IMR-90 (cell line): ENCODE measurements around the gene NSUN4. TPM values are rescaled to one million over a fixed set of nuclear protein-coding genes. Genes with fewer than 3 reads are reported as not detected.

Experiments used
- ATAC-seq: fragments of 200-7000 bp; cut with Tn5 transposase; 2 replicates; pipeline ENCODE4 v1.9.1; 2020; ENCODE audit warnings: low read depth, mild to moderate bottlenecking, moderate library complexity
- BruUV-seq: library from RNA; stranded (reverse); fragments of 400-500 nt; replicated peaks from 2 replicates; lab custom pipeline; 2021; lab: Mats Ljungman, UMichigan
- CTCF ChIA-PET: fragments of 300-600 bp; formaldehyde crosslinking; extraction: SDS; loops from one replicate; lab custom pipeline; 2021; ENCODE audit warnings: antibody characterized with exemption; lab: Yijun Ruan, JAX
- POLR2A ChIA-PET: fragments of 300-600 bp; sonication (Branson Sonifier 250); formaldehyde crosslinking; loops from one replicate; lab custom pipeline; 2022; ENCODE audit warnings: antibody characterized with exemption; ENCODE audit not compliant: unreplicated experiment; lab: Charles Lee
- DNase-seq: peaks from one replicate; pipeline ENCODE4 v3.0.0; 2013
- H2AFZ ChIP-seq: replicated peaks from 2 replicates; pipeline ENCODE3; 2013; ENCODE audit warnings: low read length, mild to moderate bottlenecking; ENCODE audit not compliant: poor library complexity
- H2AK5ac ChIP-seq: 2 replicates; pipeline ENCODE4 v1.6.1; 2013; ENCODE audit warnings: low read depth, low read length, inconsistent platforms
- H2AK9ac ChIP-seq: replicated peaks from 2 replicates; pipeline ENCODE3; 2013; ENCODE audit warnings: mild to moderate bottlenecking, low read depth, low read length, moderate library complexity; ENCODE audit not compliant: poor library complexity
- H2BK120ac ChIP-seq: 2 replicates; pipeline ENCODE4 v1.6.1; 2013; ENCODE audit warnings: low read depth, low read length, inconsistent platforms
- H2BK15ac ChIP-seq: 3 replicates; pipeline ENCODE4 v1.6.1; 2013; ENCODE audit warnings: low read depth, low read length, inconsistent platforms
- H2BK20ac ChIP-seq: 2 replicates; pipeline ENCODE4 v1.6.1; 2013; ENCODE audit warnings: low read depth, mild to moderate bottlenecking, inconsistent platforms, low read length, moderate library complexity
- H2BK5ac ChIP-seq: 2 replicates; pipeline ENCODE4 v1.6.1; 2013; ENCODE audit warnings: mild to moderate bottlenecking, low read depth, low read length, inconsistent platforms; ENCODE audit not compliant: poor library complexity, severe bottlenecking
- H3K14ac ChIP-seq: replicated peaks from 2 replicates; pipeline ENCODE4 v1.6.1; 2013; ENCODE audit warnings: low read depth, low read length, inconsistent platforms
- H3K18ac ChIP-seq: 2 replicates; pipeline ENCODE4 v1.6.1; 2013; ENCODE audit warnings: low read depth, low read length, control low read depth
- H3K23ac ChIP-seq: 2 replicates; pipeline ENCODE4 v1.6.1; 2013; ENCODE audit warnings: low read depth, low read length, inconsistent platforms
- H3K27ac ChIP-seq: 2 replicates; pipeline ENCODE4 v1.5.1; 2013; ENCODE audit warnings: mild to moderate bottlenecking, control low read depth, low read length; ENCODE audit not compliant: insufficient read depth
- H3K27me3 ChIP-seq: 2 replicates; pipeline ENCODE4 v1.6.1; 2013; ENCODE audit warnings: low read length; ENCODE audit not compliant: control insufficient read depth, insufficient read depth
- H3K36me3 ChIP-seq: 2 replicates; pipeline ENCODE4 v1.6.1; 2013; ENCODE audit warnings: low read length, mixed read lengths; ENCODE audit not compliant: control insufficient read depth, insufficient read depth
- H3K4ac ChIP-seq: 2 replicates; pipeline ENCODE4 v1.6.1; 2013; ENCODE audit warnings: low read depth, low read length, inconsistent platforms
- H3K4me1 ChIP-seq: 2 replicates; pipeline ENCODE4 v1.6.1; 2013; ENCODE audit warnings: low read length, mixed read lengths; ENCODE audit not compliant: control insufficient read depth, insufficient read depth
- H3K4me2 ChIP-seq: 2 replicates; pipeline ENCODE4 v1.6.1; 2013; ENCODE audit warnings: low read depth, mild to moderate bottlenecking, control low read depth, low read length, moderate library complexity
- H3K4me3 ChIP-seq: 2 replicates; pipeline ENCODE4 v1.5.1; 2013; ENCODE audit warnings: low read depth, mild to moderate bottlenecking, control low read depth, low read length, moderate library complexity; ENCODE audit not compliant: insufficient read depth
- H3K56ac ChIP-seq: 2 replicates; pipeline ENCODE4 v1.6.1; 2013; ENCODE audit warnings: low read length, inconsistent platforms; ENCODE audit not compliant: insufficient read depth; ENCODE audit errors: extremely low read depth
- H3K79me1 ChIP-seq, 2 experiments: 2 replicates each; pipeline ENCODE4 v1.6.1; 2013; ENCODE audit warnings: low read length in 2 of 2, inconsistent platforms in 1 of 2, low read depth in 1 of 2
- H3K9ac ChIP-seq: 2 replicates; pipeline ENCODE4 v1.6.1; 2013; ENCODE audit warnings: low read depth, low read length, control low read depth
- H3K9me1 ChIP-seq: 2 replicates; pipeline ENCODE4 v1.6.1; 2013; ENCODE audit warnings: low read length, inconsistent platforms; ENCODE audit not compliant: insufficient read depth
- H3K9me3 ChIP-seq: 2 replicates; pipeline ENCODE4 v1.6.1; 2013; ENCODE audit warnings: low read length; ENCODE audit not compliant: control insufficient read depth, insufficient read depth
- H4K20me1 ChIP-seq: 2 replicates; pipeline ENCODE4 v1.6.1; 2013; ENCODE audit warnings: low read length, inconsistent platforms; ENCODE audit not compliant: insufficient read depth
- H4K5ac ChIP-seq: 2 replicates; pipeline ENCODE4 v1.6.1; 2013; ENCODE audit warnings: mild to moderate bottlenecking, low read depth, low read length, control low read depth
- H4K8ac ChIP-seq, 2 experiments: 2 replicates each; pipeline ENCODE4 v1.6.1; 2013; ENCODE audit warnings: low read depth in 2 of 2, low read length in 2 of 2, control low read depth in 1 of 2, inconsistent platforms in 1 of 2
- H4K91ac ChIP-seq: 2 replicates; pipeline ENCODE4 v1.6.1; 2013; ENCODE audit warnings: low read depth, low read length, inconsistent platforms; ENCODE audit not compliant: insufficient read depth
- CEBPB ChIP-seq: IDR thresholded peaks from 2 replicates; pipeline ENCODE4 v1.6.1; 2012; ENCODE audit warnings: low read depth, low read length, improper control_type of control experiment
- CTCF ChIP-seq: conservative IDR thresholded peaks from 2 replicates; pipeline ENCODE4 v1.5.1; 2012; ENCODE audit warnings: mild to moderate bottlenecking, low read depth, low read length, improper control_type of control experiment
- RAD21 ChIP-seq: IDR thresholded peaks from 2 replicates; pipeline ENCODE4 v1.6.1; 2012; ENCODE audit warnings: low read length, improper control_type of control experiment
- RCOR1 ChIP-seq: IDR thresholded peaks from 2 replicates; pipeline ENCODE4 v1.6.1; 2012; ENCODE audit warnings: mild to moderate bottlenecking, low read length, improper control_type of control experiment; ENCODE audit not compliant: insufficient replicate concordance
- SMC3 ChIP-seq: fragments of 150-350 bp; IDR thresholded peaks from 2 replicates; pipeline ENCODE4 v1.6.1; 2016; ENCODE audit warnings: low read depth, mild to moderate bottlenecking, antibody characterized with exemption, low read length, moderate library complexity
- WGBS, 2 experiments: methylation state at CpG; one replicate each; pipeline versions ENCODE4 v1.1.5 to v1.1.7; 2013; ENCODE audit warnings: missing lambda C conversion rate in 2 of 2; ENCODE audit not compliant: insufficient read length in 1 of 2; ENCODE audit errors: extremely low coverage in 2 of 2; 5-methylcytosine and 5-hydroxymethylcytosine counted together
- dilution Hi-C: fragments of 300-500 bp; cut with HindIII; formaldehyde crosslinking; loops from one replicate; pipeline ENCODE4 v1.14.3; 2018; ENCODE audit warnings: low sequenced_read_pairs; ENCODE audit not compliant: unreplicated experiment
- in situ Hi-C: fragments of 300-500 bp; cut with MboI; formaldehyde crosslinking; loops from 3 replicates; pipeline ENCODE4 v1.14.3; 2019; ENCODE audit warnings: low sequenced_read_pairs, inconsistent platforms, mixed read lengths
- intact Hi-C: fragments of 100-400 bp; cut with micrococcal nuclease; formaldehyde crosslinking; loops from 2 replicates; pipeline ENCODE4 v1.10.0; 2022
- polyA plus RNA-seq, 3 experiments: library from polyadenylated mRNA; depleted of rRNA; stranded (reverse); fragments of >200 nt; gene quantifications; 2 replicates each; pipeline ENCODE4 v1.2.3, GENCODE V29; 2012; ENCODE audit warnings: low replicate concordance in 1 of 3
- total RNA-seq: library from RNA; depleted of rRNA; stranded (reverse); fragments of >200 nt; gene quantifications from 2 replicates; pipeline ENCODE4 v1.2.3, GENCODE V29; 2012

The NSUN4 gene
- total and polyA plus RNA-seq, 2 of the 4 experiments (the other 2 are of a cell fraction): 10.9 to 13.0 TPM

- Histone ChIP-seq H3K9me1 (no peaks in the 10 kb centered on the region; the same call in 1 of the 2 replicates), H3K27me3 (no peaks in the 10 kb centered on the region), H2BK20ac (no peak overlapping the region), H2AK9ac (no peak overlapping the region), H2AK5ac (no peak overlapping the region), H3K56ac (no peak overlapping the region), H3K4me3 (no peak overlapping the region), H4K8ac (no peak overlapping the region), H3K27ac (no peak overlapping the region), H3K4ac (no peak overlapping the region), H3K4me2 (no peak overlapping the region), H3K9ac (no peak overlapping the region), H3K18ac (no peak overlapping the region), H3K4me1 (no peaks in the 10 kb centered on the region), H3K14ac (no peak overlapping the region), H4K20me1 (no peaks in the 10 kb centered on the region), H3K79me1 (no peaks in the 10 kb centered on the region), H2BK120ac (no peak overlapping the region), H3K36me3 (peaks cover 36% of the 10 kb centered on the region), H2BK5ac (no peak overlapping the region), H3K23ac (no peak overlapping the region), H4K91ac (no peak overlapping the region), H2AFZ (no peak overlapping the region), H3K9me3 (no peaks in the 10 kb centered on the region), H4K5ac (no peak overlapping the region), H2BK15ac (no peak overlapping the region)
- BruUV-seq: no TSS peak
- TF ChIP-seq CEBPB (no peak), RAD21 (no peak), RCOR1 (no peak), SMC3 (no peak), CTCF (no peak)
- ATAC-seq (no peak), DNase-seq (no peak)
- ChIA-PET POLR2A (no interaction called here), CTCF (no interaction called here)
- dilution Hi-C loops (no loop called here), in situ Hi-C loops (no loop called here), intact Hi-C loops (no loop called here)
- 100% methylated on average over 1 of the region's 3 CpGs; no CpG with 5 or more reads in 1 of the 2 experiments for WGBS, 2 experiments
Measured at GRCh38 chr1:46362158-46362557, 21.6 kb downstream of the NSUN4 start.
